WI38 (cell line): ENCODE data around the gene FAM219B.
A peak's percentile ranks its signal among the peaks of the same experiment; 100 is the strongest.
"Not testable (repeated sequence)": the region's sequence is repeated elsewhere in the genome, so short reads cannot be mapped to it uniquely, and the experiment has no call there.

Experiments
- H3K4me3 ChIP-seq: 2 replicates; pipeline ENCODE4 v1.5.1; 2011; ENCODE audit warnings: low read depth, mild to moderate bottlenecking, control low read depth, low read length
- CTCF ChIP-seq: IDR thresholded peaks from 2 replicates; pipeline ENCODE4 v1.5.1; 2012; ENCODE audit warnings: low read depth, mild to moderate bottlenecking, control low read depth, low read length

The FAM219B gene

GRCh38 chr15:74891469-74891868, 15.2 kb downstream of the FAM219B start:
- TF ChIP-seq CTCF: no peak
- H3K4me3 ChIP-seq: no peak overlapping the region

GRCh38 chr15:74890665-74890960, 16.0 kb downstream of the FAM219B start:
- no peak for TF ChIP-seq CTCF
- H3K4me3 ChIP-seq: peak overlapping the region; percentile 94

- no peak for TF ChIP-seq CTCF
- peak within 1 kb of the TSS; percentile 94 for H3K4me3 ChIP-seq
Observed at GRCh38 chr15:74889883-74890664, 16.6 kb downstream of the FAM219B start, which contains the start of gene MPI. Gene MPI (plus strand): TSS chr15:74890042. CDS start chr15:74890074, 32 bp downstream.

- no peak for TF ChIP-seq CTCF
- peak overlapping the region; percentile 94 for H3K4me3 ChIP-seq
Observed at GRCh38 chr15:74889390-74889882, 17.2 kb downstream of the FAM219B start.

GRCh38 chr15:74888716-74889115, 17.9 kb downstream of the FAM219B start:
- no peak overlapping the region for H3K4me3 ChIP-seq

GRCh38 chr15:74887537-74888193, 19.0 kb downstream of the FAM219B start:
- H3K4me3 ChIP-seq: not testable (repeated sequence)

More at GRCh38 chr15:74888716-74889115, 17.9 kb downstream of the FAM219B start:
- TF ChIP-seq CTCF: no peak

- no peak for TF ChIP-seq CTCF
- no peak overlapping the region for H3K4me3 ChIP-seq
Observed at GRCh38 chr15:74885461-74885860, 21.2 kb downstream of the FAM219B start.
